ENCODE data around the gene MCOLN3. TPM values are rescaled to one million over a fixed set of nuclear protein-coding genes. Genes with fewer than 3 reads are reported as not detected.

MCOLN3 gene
- not detected in 2 replicates for total RNA-seq

GRCh38 chr1:85048296-85049064, at the start of gene MCOLN3:
Gene MCOLN3 (minus strand): TSS chr1:85048500. CDS start chr1:85045360, 3,140 bp downstream.

GRCh38 chr1:84996846-84997666, 51.2 kb downstream of the MCOLN3 start, which contains the start of gene MCOLN2:
Gene MCOLN2 (minus strand): TSS chr1:84997113. CDS start chr1:84996872, 241 bp downstream.

Other genes with a start within 250 kb of the MCOLN3 start
- 0.15 TPM in 1 of 2 replicates, not detected in the other for gene LPAR3, start 155.3 kb downstream of the MCOLN3 start, total RNA-seq
- gene MCOLN2, start 51.4 kb downstream of the MCOLN3 start, total RNA-seq = not detected in 2 replicates
- gene SYDE2, start 152.5 kb upstream of the MCOLN3 start, total RNA-seq = 2.3 and 5.8 TPM in 2 replicates
- 18.1 and 22.7 TPM in 2 replicates for gene C1orf52, start 211.2 kb upstream of the MCOLN3 start, total RNA-seq
- 60.1 and 66.9 TPM in 2 replicates for gene BCL10, start 228.1 kb upstream of the MCOLN3 start, total RNA-seq